DND-41 (cell line): ENCODE measurements around the gene ITGA11.

ENCODE experiments used
- CTCF ChIP-seq: IDR thresholded peaks from 2 replicates; pipeline ENCODE4 v1.5.1; 2012; ENCODE audit warnings: borderline replicate concordance, low read length, moderate library complexity, mild to moderate bottlenecking; ENCODE audit not compliant: poor library complexity, severe bottlenecking; ENCODE audit errors: extremely low read depth
- EZH2 ChIP-seq: IDR thresholded peaks from 3 replicates; pipeline ENCODE4 v1.6.1; 2012; ENCODE audit warnings: borderline replicate concordance, low read depth, mild to moderate bottlenecking, moderate library complexity, low read length, inconsistent platforms; ENCODE audit not compliant: severe bottlenecking

- TF ChIP-seq EZH2 (no peak), CTCF (no peak)
Observed at GRCh38 chr15:68469162-68470048, 37.4 kb upstream of the ITGA11 start.
